COR-L47 (cell line): ENCODE results near the gene ELOVL6.
"Not testable (repeated sequence)": the region's sequence is repeated elsewhere in the genome, so short reads cannot be mapped to it uniquely, and the experiment has no call there.

Experiments
- DNase-seq: peaks from one replicate; lab custom pipeline; 2025; lab: John Stamatoyannopoulos, UW

The ELOVL6 gene

GRCh38 chr4:110074570-110074969, 123.8 kb downstream of the ELOVL6 start:
- DNase-seq = no peak

- DNase-seq = no peak
Measured at GRCh38 chr4:110073053-110073845, 125.2 kb downstream of the ELOVL6 start.

GRCh38 chr4:110071466-110071865, 126.9 kb downstream of the ELOVL6 start:
- no peak for DNase-seq

- no peak for DNase-seq
Measured at GRCh38 chr4:110068248-110068647, 130.2 kb downstream of the ELOVL6 start.

GRCh38 chr4:110064934-110065333, 133.5 kb downstream of the ELOVL6 start:
- DNase-seq = no peak

- no peak for DNase-seq
Measured at GRCh38 chr4:110064295-110064694, 134.1 kb downstream of the ELOVL6 start.

GRCh38 chr4:110062166-110062565, 136.2 kb downstream of the ELOVL6 start:
- no peak for DNase-seq

GRCh38 chr4:110061076-110061475, 137.3 kb downstream of the ELOVL6 start:
- no peak for DNase-seq

- DNase-seq = no peak
Measured at GRCh38 chr4:110059556-110060191, 138.7 kb downstream of the ELOVL6 start.

- no peak for DNase-seq
Measured at GRCh38 chr4:110058677-110059076, 139.7 kb downstream of the ELOVL6 start.

GRCh38 chr4:110055158-110055768, 143.2 kb downstream of the ELOVL6 start:
- DNase-seq = no peak

- no peak for DNase-seq
Measured at GRCh38 chr4:110049951-110050925, 148.2 kb downstream of the ELOVL6 start.

- peak; percentile 69 for DNase-seq
Measured at GRCh38 chr4:110046588-110047049, 151.8 kb downstream of the ELOVL6 start.

- no peak for DNase-seq
Measured at GRCh38 chr4:110042545-110043517, 155.6 kb downstream of the ELOVL6 start.

- DNase-seq = no peak
Measured at GRCh38 chr4:110041735-110042134, 156.7 kb downstream of the ELOVL6 start.

- DNase-seq = not testable (repeated sequence)
Measured at GRCh38 chr4:110039164-110039563, 159.3 kb downstream of the ELOVL6 start.

GRCh38 chr4:110034026-110034393, 164.4 kb downstream of the ELOVL6 start:
- no peak for DNase-seq

- no peak for DNase-seq
Measured at GRCh38 chr4:110033355-110034025, 164.9 kb downstream of the ELOVL6 start.

GRCh38 chr4:110032603-110033002, 165.8 kb downstream of the ELOVL6 start:
- DNase-seq = no peak

GRCh38 chr4:110025718-110026117, 172.7 kb downstream of the ELOVL6 start:
- DNase-seq = no peak
